Epithelial cell of proximal tubule (primary cell): ENCODE measurements around the gene CDH13. TPM values are rescaled to one million over a fixed set of nuclear protein-coding genes. Genes with fewer than 3 reads are reported as not detected.

Source experiments
- DNase-seq: peaks from one replicate; pipeline ENCODE4 v3.0.0-alpha.2; 2011; ENCODE audit warnings: low read depth
- H3K4me3 ChIP-seq: 2 replicates; pipeline ENCODE4 v1.5.1; 2011; ENCODE audit warnings: low read depth, mild to moderate bottlenecking, low read length
- total RNA-seq: library from RNA; depleted of rRNA; stranded (reverse); fragments of >200 nt; gene quantifications from 2 replicates; pipeline ENCODE4 v1.2.3, GENCODE V29; 2015
- TF ChIP-seq, protein P1 (sequence below): conservative IDR thresholded peaks from 2 replicates; pipeline ENCODE4 v1.5.1; 2012; ENCODE audit warnings: low read depth, mild to moderate bottlenecking, low read length

Gene CDH13
- total RNA-seq, 1 donor from 2014 or later = 85.4 TPM

GRCh38 chr16:83345846-83346640, 719.3 kb downstream of the CDH13 start:
- no peak for DNase-seq
- TF ChIP-seq, protein P1, sequence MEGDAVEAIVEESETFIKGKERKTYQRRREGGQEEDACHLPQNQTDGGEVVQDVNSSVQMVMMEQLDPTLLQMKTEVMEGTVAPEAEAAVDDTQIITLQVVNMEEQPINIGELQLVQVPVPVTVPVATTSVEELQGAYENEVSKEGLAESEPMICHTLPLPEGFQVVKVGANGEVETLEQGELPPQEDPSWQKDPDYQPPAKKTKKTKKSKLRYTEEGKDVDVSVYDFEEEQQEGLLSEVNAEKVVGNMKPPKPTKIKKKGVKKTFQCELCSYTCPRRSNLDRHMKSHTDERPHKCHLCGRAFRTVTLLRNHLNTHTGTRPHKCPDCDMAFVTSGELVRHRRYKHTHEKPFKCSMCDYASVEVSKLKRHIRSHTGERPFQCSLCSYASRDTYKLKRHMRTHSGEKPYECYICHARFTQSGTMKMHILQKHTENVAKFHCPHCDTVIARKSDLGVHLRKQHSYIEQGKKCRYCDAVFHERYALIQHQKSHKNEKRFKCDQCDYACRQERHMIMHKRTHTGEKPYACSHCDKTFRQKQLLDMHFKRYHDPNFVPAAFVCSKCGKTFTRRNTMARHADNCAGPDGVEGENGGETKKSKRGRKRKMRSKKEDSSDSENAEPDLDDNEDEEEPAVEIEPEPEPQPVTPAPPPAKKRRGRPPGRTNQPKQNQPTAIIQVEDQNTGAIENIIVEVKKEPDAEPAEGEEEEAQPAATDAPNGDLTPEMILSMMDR = no peak
- H3K4me3 ChIP-seq = no peak overlapping the region

- no peak overlapping the region for H3K4me3 ChIP-seq
- TF ChIP-seq, protein P1 = no peak
- DNase-seq = no peak
These were observed 722.2 kb downstream of the CDH13 start for GRCh38 chr16:83348991-83349390.

GRCh38 chr16:83350481-83350880, 723.7 kb downstream of the CDH13 start:
- TF ChIP-seq, protein P1 = no peak
- no peak overlapping the region for H3K4me3 ChIP-seq
- DNase-seq = no peak

DNA sequence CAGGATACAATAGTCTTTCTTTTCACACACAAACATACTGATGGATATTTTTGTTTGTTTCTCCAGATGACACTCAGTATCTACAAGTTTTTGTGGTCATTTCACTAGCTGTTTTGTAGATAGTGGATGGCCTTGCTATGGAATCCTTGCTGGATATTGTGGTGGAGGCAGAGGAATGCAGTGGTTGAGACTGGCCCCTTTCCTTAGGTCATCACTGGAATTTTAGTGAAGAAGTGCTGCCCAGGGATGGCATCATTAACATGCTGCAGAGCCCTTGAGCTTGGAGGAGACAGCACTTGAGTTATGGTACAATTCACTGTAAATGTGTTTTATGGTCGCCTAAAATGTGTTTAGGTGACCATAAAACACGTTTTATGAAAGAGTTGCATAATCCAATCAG, 725.1 kb downstream of the CDH13 start:
- TF ChIP-seq, protein P1 = no peak
- no peak for DNase-seq
- no peak overlapping the region for H3K4me3 ChIP-seq

DNA sequence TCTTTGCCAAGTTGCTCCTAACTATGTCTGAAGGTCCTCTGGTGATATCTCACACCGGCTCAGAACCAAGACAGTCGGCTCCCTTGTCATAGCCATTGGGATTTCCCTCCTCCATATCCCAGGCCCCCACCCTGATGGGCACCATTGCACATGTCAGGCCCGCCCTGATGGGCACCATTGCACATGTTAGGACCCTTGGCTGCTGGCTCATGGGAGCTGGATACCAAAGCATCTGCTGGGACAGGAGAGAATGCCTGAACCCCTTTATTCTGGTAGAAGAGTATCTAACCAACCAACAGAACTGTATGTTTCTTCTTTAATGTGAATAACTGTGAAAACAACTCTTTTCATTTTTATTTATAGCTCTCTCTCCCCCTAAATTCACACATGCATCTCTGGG, 726.5 kb downstream of the CDH13 start:
- no peak overlapping the region for H3K4me3 ChIP-seq
- DNase-seq = no peak
- TF ChIP-seq, protein P1 = no peak

GRCh38 chr16:83354015-83354414, 727.2 kb downstream of the CDH13 start:
- TF ChIP-seq, protein P1 = no peak
- DNase-seq = no peak
- no peak overlapping the region for H3K4me3 ChIP-seq
